Liver (tissue), 9 donors: ENCODE data around the gene MIEF1. TPM values are rescaled to one million over a fixed set of nuclear protein-coding genes. Genes with fewer than 3 reads are reported as not detected.

Source experiments
- DNase-seq: peaks from one replicate; pipeline ENCODE4 v3.0.0-alpha.2; 2017; ENCODE audit warnings: low spot score
- H3K27ac ChIP-seq, 2 donors: one replicate each; pipeline ENCODE4 v1.7.0; 2013; ENCODE audit warnings: inconsistent platforms in 2 of 2, low read length in 2 of 2, control low read depth in 1 of 2, low read depth in 1 of 2, mild to moderate bottlenecking in 1 of 2
- H3K27me3 ChIP-seq, 4 donors: one replicate each; pipeline versions ENCODE4 v1.6.1 to v1.7.0; 2013; ENCODE audit warnings: low read length in 3 of 4, inconsistent platforms in 1 of 4, mild to moderate bottlenecking in 1 of 4, moderate library complexity in 1 of 4; ENCODE audit not compliant: control insufficient read depth in 4 of 4, insufficient read depth in 4 of 4
- H3K36me3 ChIP-seq, 4 donors: one replicate each; pipeline versions ENCODE4 v1.6.1 to v1.7.0; 2013; ENCODE audit warnings: low read length in 3 of 4, mild to moderate bottlenecking in 3 of 4, low read depth in 1 of 4, moderate library complexity in 1 of 4; ENCODE audit not compliant: control insufficient read depth in 4 of 4, insufficient read depth in 3 of 4
- H3K4me1 ChIP-seq, 4 donors: one replicate each; pipeline versions ENCODE4 v1.6.1 to v1.7.0; 2013; ENCODE audit warnings: low read length in 3 of 4, mild to moderate bottlenecking in 3 of 4, moderate library complexity in 1 of 4; ENCODE audit not compliant: control insufficient read depth in 4 of 4, insufficient read depth in 4 of 4
- H3K4me3 ChIP-seq, 3 donors: one replicate each; pipeline versions ENCODE4 v1.6.1 to v1.7.0; 2013; ENCODE audit warnings: low read length in 3 of 3, control low read depth in 1 of 3, low read depth in 1 of 3, mild to moderate bottlenecking in 1 of 3
- H3K9ac ChIP-seq, 2 donors: one replicate each; pipeline ENCODE4 v1.7.0; 2013; ENCODE audit warnings: low read length in 2 of 2, mild to moderate bottlenecking in 2 of 2, moderate library complexity in 2 of 2, control low read depth in 1 of 2, low read depth in 1 of 2
- H3K9me3 ChIP-seq, 4 donors: one replicate each; pipeline versions ENCODE4 v1.6.1 to v1.7.0; 2013; ENCODE audit warnings: low read length in 3 of 4; ENCODE audit not compliant: control insufficient read depth in 4 of 4
- EGR1 ChIP-seq, 2 donors: IDR thresholded peaks; 2 replicates each; pipeline ENCODE4 v1.6.1; 2016 to 2018; ENCODE audit warnings: antibody characterized with exemption in 2 of 2, low read depth in 2 of 2
- FOXA1 ChIP-seq: IDR thresholded peaks from 2 replicates; pipeline ENCODE4 v1.6.1; 2016; ENCODE audit warnings: antibody characterized with exemption
- FOXA2 ChIP-seq: IDR thresholded peaks from 2 replicates; pipeline ENCODE4 v1.6.1; 2016; ENCODE audit warnings: antibody characterized with exemption
- GABPA ChIP-seq, 2 donors: IDR thresholded peaks in 1 of 2; conservative IDR thresholded peaks in 1 of 2; 2 replicates each; pipeline ENCODE4 v1.6.1; 2016; ENCODE audit warnings: antibody characterized with exemption in 2 of 2, mild to moderate bottlenecking in 1 of 2, moderate library complexity in 1 of 2
- HNF4A ChIP-seq, 2 donors: conservative IDR thresholded peaks; 2 replicates each; pipeline ENCODE4 v1.6.1; 2016; ENCODE audit warnings: antibody characterized with exemption in 2 of 2, mild to moderate bottlenecking in 2 of 2
- HNF4G ChIP-seq: IDR thresholded peaks from 2 replicates; pipeline ENCODE4 v1.6.1; 2016; ENCODE audit warnings: antibody characterized with exemption
- JUND ChIP-seq, 2 donors: IDR thresholded peaks; 2 replicates each; pipeline ENCODE4 v1.6.1; 2016; ENCODE audit warnings: antibody characterized with exemption in 2 of 2
- NR2F2 ChIP-seq: IDR thresholded peaks from 2 replicates; pipeline ENCODE4 v1.6.1; 2016; ENCODE audit warnings: antibody characterized with exemption
- RAD21 ChIP-seq, 2 donors: IDR thresholded peaks; 2 replicates each; pipeline ENCODE4 v1.6.1; 2016; ENCODE audit warnings: antibody characterized with exemption in 2 of 2, mild to moderate bottlenecking in 2 of 2
- RXRA ChIP-seq, 2 donors: IDR thresholded peaks; 2 replicates each; pipeline ENCODE4 v1.6.1; 2017 to 2018; ENCODE audit warnings: antibody characterized with exemption in 2 of 2, mild to moderate bottlenecking in 1 of 2
- SP1 ChIP-seq: IDR thresholded peaks from 2 replicates; pipeline ENCODE4 v1.6.1; 2018; ENCODE audit warnings: antibody characterized with exemption, mild to moderate bottlenecking
- TAF1 ChIP-seq: conservative IDR thresholded peaks from 2 replicates; pipeline ENCODE4 v1.6.1; 2016; ENCODE audit warnings: antibody characterized with exemption, mild to moderate bottlenecking
- YY1 ChIP-seq: IDR thresholded peaks from 2 replicates; pipeline ENCODE4 v1.6.1; 2016; ENCODE audit warnings: antibody characterized with exemption, mild to moderate bottlenecking
- WGBS: extraction: QIAGEN DNeasy Blood & Tissue Kit; methylation state at CpG from one replicate; pipeline ENCODE4 v1.1.7; 2013; 5-methylcytosine and 5-hydroxymethylcytosine counted together
- polyA plus RNA-seq, 2 donors: library from polyadenylated mRNA; stranded (reverse) in 1 of 2; unstranded in 1 of 2; fragments of 200-250 nt in 1 of 2; fragments of >200 nt in 1 of 2; fragmentation: Nextera tagmentation in 1 of 2; extraction: Ambion mirVana in 1 of 2; gene quantifications; one replicate each; pipeline versions ENCODE4 v1.2.1 to v1.2.3, GENCODE V29; 2013 to 2015
- total RNA-seq, 2 donors: library from RNA; depleted of rRNA; stranded (reverse); fragments of >200 nt; gene quantifications; one replicate each; pipeline ENCODE4 v1.2.3, GENCODE V29; 2014
- TF ChIP-seq, protein P1 (sequence below): IDR thresholded peaks from 2 replicates; pipeline ENCODE4 v1.6.1; 2016; ENCODE audit warnings: antibody characterized with exemption
- TF ChIP-seq, protein P2 (sequence below): IDR thresholded peaks from 2 replicates; pipeline ENCODE4 v1.6.1; 2016; ENCODE audit warnings: antibody characterized with exemption, mild to moderate bottlenecking
- TF ChIP-seq, protein P3 (sequence below): IDR thresholded peaks from 2 replicates; pipeline ENCODE4 v1.6.1; 2016; ENCODE audit warnings: antibody characterized with exemption
- TF ChIP-seq, protein P4 (sequence below): fragments of 150-350 bp; IDR thresholded peaks from 2 replicates; pipeline ENCODE4 v1.5.1; 2017; ENCODE audit warnings: improper control_type of control experiment, low read depth, low read length; ENCODE audit not compliant: missing input control
- TF ChIP-seq, protein P5 (sequence below): IDR thresholded peaks from 2 replicates; pipeline ENCODE4 v1.6.1; 2016; ENCODE audit warnings: antibody characterized with exemption
- donor health status: healthy.
- donor health status: healthy.
- donor health status: healthy.
- donor health status: healthy.
- donor health status: healthy.

Gene MIEF1
- total and polyA plus RNA-seq, 4 donors = 12.9 to 31.1 (median 20.7) TPM

DNA sequence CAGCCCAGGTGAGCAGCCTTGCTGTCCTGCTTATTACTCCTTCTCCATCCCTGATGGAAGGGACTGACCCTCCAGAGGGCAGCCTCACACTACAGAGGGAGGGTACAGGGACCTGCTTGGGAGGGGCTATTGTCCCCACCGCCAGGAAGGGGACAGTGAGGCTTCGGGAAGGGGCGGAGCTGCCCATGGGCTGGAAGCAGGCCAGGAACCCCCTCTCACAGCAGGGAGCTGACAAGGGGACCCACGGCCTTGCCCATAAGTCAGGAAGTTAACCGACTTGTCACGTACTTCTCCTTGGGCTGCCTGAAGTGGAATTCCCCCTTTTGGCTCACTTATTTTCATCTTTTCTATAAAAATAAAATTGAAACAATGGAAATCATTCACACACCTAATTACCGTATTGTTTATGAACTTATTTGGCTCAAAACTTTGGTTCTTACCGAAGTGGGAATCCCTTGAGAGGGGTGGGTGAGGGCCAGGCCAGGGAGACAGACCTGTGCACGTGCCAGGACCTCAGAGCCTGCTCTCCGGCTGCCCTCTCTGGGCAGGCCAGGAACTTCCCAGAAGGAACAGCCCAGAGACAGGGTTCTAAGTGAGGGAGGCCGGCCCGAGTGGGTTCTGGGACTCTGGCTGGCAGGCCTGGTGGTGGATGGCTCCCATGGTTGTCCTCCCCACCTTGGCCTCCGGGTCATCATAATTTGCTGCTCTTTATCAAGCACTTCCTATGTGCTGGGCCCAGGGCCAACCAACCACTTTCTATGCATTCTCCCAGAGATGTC is 39.5 kb upstream of the MIEF1 start:
- Histone ChIP-seq H3K4me1 (peaks cover 0 to 4% (median 0%) of the 10 kb centered on the region in 4 donors), H3K27me3 (peaks cover 0 to 6% (median 4%) of the 10 kb centered on the region in 4 donors), H3K9me3 (no peaks in the 10 kb centered on the region), H3K9ac (no peak overlapping the region), H3K4me3 (no peak overlapping the region), H3K27ac (no peak overlapping the region), H3K36me3 (no peaks in the 10 kb centered on the region)
- no peak for DNase-seq
- no peak for TF ChIP-seq YY1
- TF ChIP-seq, protein P1, sequence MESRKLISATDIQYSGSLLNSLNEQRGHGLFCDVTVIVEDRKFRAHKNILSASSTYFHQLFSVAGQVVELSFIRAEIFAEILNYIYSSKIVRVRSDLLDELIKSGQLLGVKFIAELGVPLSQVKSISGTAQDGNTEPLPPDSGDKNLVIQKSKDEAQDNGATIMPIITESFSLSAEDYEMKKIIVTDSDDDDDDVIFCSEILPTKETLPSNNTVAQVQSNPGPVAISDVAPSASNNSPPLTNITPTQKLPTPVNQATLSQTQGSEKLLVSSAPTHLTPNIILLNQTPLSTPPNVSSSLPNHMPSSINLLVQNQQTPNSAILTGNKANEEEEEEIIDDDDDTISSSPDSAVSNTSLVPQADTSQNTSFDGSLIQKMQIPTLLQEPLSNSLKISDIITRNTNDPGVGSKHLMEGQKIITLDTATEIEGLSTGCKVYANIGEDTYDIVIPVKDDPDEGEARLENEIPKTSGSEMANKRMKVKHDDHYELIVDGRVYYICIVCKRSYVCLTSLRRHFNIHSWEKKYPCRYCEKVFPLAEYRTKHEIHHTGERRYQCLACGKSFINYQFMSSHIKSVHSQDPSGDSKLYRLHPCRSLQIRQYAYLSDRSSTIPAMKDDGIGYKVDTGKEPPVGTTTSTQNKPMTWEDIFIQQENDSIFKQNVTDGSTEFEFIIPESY = no peak
- TF ChIP-seq NR2F2 = no peak
- TF ChIP-seq FOXA2 = no peak
- no peak for TF ChIP-seq TAF1
- TF ChIP-seq, protein P2, sequence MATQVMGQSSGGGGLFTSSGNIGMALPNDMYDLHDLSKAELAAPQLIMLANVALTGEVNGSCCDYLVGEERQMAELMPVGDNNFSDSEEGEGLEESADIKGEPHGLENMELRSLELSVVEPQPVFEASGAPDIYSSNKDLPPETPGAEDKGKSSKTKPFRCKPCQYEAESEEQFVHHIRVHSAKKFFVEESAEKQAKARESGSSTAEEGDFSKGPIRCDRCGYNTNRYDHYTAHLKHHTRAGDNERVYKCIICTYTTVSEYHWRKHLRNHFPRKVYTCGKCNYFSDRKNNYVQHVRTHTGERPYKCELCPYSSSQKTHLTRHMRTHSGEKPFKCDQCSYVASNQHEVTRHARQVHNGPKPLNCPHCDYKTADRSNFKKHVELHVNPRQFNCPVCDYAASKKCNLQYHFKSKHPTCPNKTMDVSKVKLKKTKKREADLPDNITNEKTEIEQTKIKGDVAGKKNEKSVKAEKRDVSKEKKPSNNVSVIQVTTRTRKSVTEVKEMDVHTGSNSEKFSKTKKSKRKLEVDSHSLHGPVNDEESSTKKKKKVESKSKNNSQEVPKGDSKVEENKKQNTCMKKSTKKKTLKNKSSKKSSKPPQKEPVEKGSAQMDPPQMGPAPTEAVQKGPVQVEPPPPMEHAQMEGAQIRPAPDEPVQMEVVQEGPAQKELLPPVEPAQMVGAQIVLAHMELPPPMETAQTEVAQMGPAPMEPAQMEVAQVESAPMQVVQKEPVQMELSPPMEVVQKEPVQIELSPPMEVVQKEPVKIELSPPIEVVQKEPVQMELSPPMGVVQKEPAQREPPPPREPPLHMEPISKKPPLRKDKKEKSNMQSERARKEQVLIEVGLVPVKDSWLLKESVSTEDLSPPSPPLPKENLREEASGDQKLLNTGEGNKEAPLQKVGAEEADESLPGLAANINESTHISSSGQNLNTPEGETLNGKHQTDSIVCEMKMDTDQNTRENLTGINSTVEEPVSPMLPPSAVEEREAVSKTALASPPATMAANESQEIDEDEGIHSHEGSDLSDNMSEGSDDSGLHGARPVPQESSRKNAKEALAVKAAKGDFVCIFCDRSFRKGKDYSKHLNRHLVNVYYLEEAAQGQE = no peak
- no peak for TF ChIP-seq EGR1 (IDR thresholded peaks at IDR 0.05; ENCODE audit: low read depth in 2 of 2)
- no peak for TF ChIP-seq HNF4G
- TF ChIP-seq, protein P3, sequence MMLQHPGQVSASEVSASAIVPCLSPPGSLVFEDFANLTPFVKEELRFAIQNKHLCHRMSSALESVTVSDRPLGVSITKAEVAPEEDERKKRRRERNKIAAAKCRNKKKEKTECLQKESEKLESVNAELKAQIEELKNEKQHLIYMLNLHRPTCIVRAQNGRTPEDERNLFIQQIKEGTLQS = no peak
- no peak for TF ChIP-seq JUND (IDR thresholded peaks at IDR 0.05)
- no peak for TF ChIP-seq GABPA (IDR thresholded peaks at IDR 0.05 in 1 of 2, conservative IDR thresholded peaks at IDR 0.05 in 1 of 2)
- no peak for TF ChIP-seq RAD21 (IDR thresholded peaks at IDR 0.05)
- TF ChIP-seq FOXA1 = no peak
- TF ChIP-seq SP1 = no peak
- TF ChIP-seq HNF4A (conservative IDR thresholded peaks at IDR 0.05) = no peak
- TF ChIP-seq RXRA (IDR thresholded peaks at IDR 0.05) = no peak
- TF ChIP-seq, protein P4, sequence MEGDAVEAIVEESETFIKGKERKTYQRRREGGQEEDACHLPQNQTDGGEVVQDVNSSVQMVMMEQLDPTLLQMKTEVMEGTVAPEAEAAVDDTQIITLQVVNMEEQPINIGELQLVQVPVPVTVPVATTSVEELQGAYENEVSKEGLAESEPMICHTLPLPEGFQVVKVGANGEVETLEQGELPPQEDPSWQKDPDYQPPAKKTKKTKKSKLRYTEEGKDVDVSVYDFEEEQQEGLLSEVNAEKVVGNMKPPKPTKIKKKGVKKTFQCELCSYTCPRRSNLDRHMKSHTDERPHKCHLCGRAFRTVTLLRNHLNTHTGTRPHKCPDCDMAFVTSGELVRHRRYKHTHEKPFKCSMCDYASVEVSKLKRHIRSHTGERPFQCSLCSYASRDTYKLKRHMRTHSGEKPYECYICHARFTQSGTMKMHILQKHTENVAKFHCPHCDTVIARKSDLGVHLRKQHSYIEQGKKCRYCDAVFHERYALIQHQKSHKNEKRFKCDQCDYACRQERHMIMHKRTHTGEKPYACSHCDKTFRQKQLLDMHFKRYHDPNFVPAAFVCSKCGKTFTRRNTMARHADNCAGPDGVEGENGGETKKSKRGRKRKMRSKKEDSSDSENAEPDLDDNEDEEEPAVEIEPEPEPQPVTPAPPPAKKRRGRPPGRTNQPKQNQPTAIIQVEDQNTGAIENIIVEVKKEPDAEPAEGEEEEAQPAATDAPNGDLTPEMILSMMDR = no peak
- TF ChIP-seq, protein P5, sequence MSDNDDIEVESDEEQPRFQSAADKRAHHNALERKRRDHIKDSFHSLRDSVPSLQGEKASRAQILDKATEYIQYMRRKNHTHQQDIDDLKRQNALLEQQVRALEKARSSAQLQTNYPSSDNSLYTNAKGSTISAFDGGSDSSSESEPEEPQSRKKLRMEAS = no peak
- WGBS = 73% methylated on average over 13 of the region's 13 CpGs
